Muscle of arm (tissue), 12 donors: ENCODE data around the gene TUBGCP5. TPM values are rescaled to one million over a fixed set of nuclear protein-coding genes. Genes with fewer than 3 reads are reported as not detected.

Experiments
- DNase-seq: peaks from one replicate; pipeline ENCODE4 v3.0.0-alpha.2; 2013
- polyA plus RNA-seq, 12 donors: library from polyadenylated mRNA; unstranded; fragments of 120-200 nt; gene quantifications; one replicate each; pipeline ENCODE4 v1.2.1, GENCODE V29; 2013; ENCODE audit not compliant: insufficient read length in 12 of 12

TUBGCP5 gene
- polyA plus RNA-seq, 12 donors: 9.7 to 31.5 (median 16.2) TPM; not detected in 1

DNA sequence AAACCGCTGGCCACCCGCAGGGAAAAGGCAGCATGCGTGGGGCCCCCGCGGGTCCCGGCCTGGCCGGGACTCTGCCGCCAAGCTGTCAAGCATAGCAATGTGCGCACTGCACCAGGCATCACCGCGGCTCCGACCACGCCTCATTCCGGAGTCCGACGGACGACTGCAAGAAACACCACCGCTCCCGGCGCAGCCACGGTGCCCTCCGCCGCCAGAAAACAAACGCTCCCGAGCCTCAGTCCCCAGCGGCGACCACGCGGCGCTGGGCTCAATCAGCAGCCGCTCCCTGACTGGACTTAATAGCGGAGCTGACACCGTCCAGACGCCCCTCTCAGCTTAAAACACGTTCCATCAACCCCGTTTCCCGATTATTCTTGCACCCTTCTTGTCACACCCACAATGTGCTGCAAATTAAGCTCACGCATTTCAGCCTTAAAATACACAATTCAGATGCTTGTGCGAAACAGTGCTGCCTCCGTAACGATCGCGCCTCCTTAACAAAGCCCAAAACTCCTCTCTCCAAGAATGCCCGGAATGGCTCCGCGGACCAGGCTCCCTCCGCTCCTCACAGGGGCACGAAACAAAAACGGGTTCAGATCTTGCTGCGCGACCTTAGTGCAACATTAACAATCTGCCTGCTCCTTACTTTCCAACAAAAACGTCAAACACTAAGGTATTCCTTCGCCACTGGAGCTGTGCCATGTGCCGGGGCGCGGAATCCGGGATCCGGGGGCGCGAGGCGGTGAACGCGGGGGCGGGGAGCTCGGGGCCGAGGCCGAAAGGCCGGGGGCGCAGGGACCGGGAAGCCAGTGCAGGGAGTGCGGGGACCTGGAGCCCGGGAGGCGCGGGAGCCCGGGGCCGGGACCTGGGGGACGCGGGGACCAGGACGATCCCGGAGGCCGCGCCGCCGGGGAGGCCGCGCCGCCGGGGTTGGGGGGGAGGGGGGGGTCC, 59.9 kb downstream of the TUBGCP5 start:
- peak; percentile 46 for DNase-seq

DNA sequence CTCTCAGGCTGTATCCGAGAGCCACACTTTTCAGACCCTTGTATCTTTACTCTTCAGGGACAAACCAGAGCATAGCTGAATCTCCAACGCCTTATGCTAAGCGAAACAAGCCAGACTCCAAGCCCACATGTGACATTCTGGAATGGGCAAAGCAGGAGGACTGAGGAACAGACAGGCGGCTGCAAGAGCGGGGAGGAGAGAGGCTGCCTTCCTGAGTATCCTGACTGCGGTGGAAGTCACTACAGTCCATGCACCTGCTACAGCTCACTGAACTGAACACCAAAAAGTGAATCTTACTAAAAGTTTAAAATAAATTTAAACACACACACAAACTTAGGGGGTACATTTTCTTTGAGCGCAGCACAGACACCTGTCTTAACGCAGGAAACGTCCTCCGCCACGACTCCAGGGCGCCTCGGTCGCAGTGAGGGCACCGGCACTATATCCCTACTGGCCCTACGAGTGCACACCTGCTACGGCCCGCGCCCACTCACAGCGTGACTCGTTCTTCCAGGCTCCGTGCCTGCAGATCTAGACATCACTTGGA, 60.6 kb downstream of the TUBGCP5 start:
- no peak for DNase-seq

DNA sequence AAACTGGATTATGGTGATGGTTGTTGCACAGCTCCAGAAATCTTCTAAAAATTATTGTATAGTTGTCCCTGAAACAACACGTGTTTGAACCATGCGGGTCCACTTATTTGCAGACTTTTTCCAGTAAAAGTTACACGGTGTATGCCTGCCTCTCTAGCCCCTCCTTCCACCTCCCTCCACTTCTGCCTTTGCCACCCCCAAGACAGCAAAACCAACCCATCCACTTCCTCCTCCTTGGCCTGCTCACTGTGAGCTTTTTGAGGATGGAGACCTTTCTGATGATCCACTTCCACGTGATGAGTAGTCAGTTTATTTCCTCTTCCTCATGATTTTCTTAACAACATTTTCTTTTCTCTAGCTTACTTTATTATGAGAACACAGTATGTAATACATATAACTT, 64.6 kb downstream of the TUBGCP5 start:
- DNase-seq: no peak

DNA sequence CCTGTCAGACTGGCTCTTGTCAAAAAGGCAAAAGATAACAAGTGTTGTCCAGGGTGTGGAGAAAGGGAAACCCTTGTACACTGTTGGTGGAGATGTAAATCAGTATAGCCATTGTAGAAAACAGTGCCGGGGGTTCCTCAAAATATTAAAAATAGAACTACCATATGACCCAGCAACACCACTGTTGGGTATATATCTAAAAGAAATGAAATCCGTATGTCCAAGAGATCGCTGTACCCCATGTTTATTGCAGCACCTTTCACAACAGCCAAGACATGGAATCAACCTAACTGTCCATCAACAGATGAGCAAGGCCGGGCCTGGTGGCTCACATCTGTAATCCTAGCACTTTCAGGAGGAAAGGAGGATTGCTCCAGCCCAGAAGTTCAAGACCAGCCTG, 65.4 kb downstream of the TUBGCP5 start:
- DNase-seq: no peak

DNA sequence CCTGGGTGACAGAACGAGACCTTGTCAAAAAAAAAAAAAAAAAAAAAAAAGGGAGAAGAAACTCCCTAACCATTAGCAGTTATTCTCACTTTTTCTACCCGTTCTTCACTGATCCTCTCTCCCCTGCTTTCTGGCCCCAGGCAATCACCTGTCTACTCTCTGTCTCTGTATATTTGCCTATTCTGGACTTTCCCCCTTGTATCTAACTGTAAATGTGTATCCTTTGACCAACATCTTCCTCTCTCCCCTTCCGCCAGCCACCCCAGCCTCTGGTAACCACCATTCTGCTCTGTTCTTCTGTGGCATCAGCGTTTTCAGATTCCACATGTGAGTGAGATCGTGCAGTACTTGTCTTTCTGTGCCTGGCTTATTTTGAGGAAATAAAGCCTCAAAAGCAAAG, 66.1 kb downstream of the TUBGCP5 start:
- DNase-seq: no peak

DNA sequence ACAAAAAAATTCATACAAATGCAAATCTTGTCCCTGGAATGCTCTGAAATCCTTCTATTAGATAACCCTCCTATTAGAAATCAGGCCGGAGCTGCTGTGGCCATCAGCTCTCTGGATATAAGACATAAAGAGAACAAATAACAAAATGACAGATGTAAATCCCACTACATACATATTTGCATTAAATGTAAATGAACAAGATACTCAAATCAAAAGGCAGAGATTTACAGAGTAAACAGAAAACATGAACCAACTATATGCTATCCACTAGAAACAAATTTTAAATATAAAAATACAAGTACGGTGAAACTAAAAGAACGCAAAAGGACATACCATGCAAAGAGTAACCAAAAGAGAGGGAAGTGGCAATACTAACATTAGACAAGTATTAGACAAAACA, 69.9 kb downstream of the TUBGCP5 start:
- DNase-seq: no peak

DNA sequence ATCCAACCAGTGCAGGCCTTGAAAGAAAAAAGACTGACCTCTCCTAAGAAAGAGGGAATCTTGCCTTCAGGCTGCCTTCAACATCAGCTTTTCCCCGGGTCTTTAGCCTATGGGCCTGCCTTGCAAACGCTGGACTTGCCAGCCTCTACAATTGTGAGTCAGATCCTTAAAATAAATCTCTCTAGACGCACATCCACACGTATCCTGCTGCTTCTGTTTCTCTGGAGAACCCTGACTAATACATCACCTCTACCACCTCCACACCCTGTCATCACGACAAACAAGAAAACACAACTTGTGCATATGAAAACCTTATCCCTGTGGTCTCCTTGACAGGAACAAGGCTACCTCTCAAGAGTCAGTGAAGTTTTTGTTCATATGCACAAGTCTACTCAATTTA, 71.0 kb downstream of the TUBGCP5 start:
- DNase-seq: no peak

DNA sequence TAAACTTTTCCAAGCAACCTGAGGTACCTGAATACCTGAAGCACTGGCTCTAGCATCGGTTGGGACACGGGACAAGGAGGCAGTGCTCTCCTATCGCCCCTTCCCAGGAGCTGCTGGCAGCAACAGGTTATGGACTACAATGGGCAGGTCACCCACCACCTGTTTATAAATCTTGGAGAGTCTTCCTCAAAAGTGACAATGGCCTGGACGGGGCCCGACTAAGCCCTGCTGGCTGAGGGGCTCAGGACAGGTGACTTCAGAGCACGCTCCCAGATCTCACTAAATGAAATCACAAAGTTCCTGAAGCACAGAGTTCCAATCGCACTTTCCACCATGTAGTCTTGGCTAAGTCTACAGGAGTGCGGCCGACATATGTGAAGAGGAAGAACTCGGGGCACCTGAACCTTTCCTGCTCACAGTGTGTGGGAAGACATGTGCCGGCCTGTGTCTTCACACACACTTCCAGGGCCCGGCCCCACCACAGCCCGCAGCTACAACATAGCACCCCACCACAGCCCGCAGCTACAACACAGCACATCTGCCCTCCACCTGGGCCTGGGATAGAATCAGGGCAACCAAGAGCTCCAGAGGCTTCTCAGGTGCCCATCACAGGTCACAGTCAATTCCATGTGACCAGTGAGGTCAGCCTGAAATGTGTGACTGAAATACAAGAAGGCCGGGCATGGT, 72.1 kb downstream of the TUBGCP5 start:
- no peak for DNase-seq

DNA sequence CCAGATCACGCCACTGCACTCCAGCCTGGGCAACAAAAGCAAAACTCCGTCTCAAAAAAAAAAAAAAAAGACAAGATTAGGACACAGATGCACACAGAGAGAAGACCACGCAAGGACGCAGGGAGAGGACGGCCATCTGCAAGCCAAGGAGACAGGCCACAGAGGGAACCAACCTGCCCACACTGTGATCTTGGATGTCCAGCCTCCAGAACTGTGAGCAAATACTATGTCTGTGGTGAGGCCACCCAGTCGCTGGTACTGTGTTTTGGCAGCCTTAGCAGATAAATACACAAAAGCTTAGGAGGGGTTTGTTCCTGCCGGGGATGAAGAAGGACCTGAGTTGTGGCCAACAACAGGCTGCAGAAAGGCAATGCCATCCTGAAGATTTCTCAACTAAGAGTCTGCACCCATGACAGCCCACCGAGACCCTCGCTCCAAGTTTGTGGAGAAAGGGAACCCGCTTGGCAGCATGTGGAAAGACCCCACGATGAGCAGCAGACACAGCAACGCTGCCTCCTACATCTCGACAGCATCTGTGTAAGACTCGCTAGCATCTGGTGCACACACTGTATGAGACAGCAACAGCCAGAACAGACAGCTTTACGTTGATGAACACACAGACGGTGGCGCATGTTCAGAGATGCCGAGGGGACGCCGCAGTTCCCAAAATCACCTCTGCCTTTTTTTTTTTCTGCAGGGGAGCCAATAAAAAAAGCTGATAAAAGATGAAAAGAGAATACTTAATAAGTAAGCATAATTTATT, 72.9 kb downstream of the TUBGCP5 start:
- no peak for DNase-seq

DNA sequence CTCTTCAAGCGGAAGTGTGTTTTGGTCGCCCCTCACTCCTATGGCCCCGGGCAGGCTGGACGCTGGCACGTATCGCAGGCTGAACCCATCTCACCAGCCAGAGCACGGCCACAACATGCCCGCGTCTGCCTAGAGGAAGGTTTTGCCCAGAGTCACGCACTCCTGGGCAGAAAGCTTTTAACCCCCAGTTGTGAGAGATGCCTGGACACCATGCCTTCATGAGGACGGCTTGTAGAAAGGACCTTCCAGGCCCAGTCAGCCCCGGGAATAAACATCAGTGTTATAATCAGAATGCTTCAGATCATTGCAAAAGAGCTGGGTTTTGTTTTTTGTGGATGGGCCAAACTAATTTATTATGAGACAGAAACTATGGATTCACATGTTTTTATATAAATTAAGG, 75.7 kb downstream of the TUBGCP5 start:
- no peak for DNase-seq

DNA sequence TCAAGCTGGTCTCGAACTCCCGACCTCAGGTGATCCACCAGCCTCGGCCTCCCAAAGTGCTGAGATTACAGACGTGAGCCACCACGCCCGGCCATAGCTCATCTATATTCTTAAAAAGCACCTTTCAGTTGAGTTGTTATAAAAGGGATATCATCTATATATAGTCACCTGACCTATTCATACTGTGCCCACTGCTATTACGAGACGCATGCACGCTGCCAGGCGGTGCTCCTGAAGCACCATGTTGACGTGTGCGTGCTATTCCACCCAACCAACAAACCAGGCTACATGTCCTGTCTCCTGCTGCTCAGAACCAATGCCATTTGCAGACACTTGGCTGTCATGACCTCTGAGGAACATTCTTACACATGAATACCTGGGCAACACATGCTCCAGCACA, 76.8 kb downstream of the TUBGCP5 start:
- no peak for DNase-seq

DNA sequence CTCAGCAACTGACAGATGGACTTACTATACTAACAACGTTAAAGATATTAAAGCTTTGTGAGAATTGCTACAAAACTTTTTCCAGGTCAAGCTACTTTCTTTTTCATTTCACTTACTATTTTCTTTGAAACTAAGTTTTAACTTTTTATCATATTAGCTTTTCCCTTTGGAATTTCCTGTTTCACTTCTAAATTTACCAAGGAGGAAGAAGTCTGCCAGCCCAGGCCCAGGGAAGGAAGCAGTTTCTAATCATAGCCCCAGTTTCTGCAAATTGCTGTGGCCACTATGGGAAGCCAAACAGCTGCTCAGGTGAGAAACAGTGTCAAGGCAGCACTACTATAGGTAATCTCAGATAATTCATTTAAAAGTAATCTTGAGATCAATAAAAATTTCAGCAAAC, 77.6 kb downstream of the TUBGCP5 start:
- DNase-seq: no peak

DNA sequence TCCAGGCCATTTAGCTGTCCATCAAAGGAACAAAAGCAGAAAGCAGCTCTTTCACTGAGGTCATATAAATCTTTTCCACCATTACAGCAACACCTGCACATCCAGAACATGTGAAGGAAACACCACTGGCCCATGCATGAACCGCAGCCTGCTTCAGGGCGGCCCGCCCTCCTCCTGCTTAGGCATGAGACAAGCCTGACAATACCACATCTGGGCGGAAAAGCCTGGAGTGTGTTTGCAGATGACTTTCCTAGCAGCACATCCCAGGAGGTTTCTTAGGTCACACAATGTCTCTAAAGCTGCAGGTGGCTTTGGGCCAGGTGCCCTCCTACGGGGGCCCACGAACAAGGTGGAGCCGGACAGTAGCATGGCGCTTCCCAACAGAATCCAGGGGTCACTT, 78.8 kb downstream of the TUBGCP5 start:
- no peak for DNase-seq

DNA sequence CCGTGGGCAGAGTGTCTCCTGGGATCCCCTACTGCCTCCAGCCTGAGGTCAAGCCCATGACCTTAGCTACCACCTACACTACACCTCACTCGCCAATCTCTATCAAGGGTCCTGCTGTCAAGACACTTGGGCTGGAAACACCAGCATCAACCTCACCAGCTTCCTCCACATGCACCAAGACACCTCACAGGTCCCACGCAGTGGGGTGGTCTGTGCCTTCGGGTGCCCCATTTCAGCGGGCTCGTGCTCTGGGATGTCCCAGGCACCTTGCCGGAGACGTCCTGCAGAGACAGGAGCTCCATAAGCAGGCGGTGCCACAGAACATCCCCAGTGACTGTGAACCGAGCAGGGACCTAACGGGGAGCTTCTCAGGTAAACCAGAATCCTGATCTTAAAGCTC, 79.2 kb downstream of the TUBGCP5 start:
- no peak for DNase-seq

DNA sequence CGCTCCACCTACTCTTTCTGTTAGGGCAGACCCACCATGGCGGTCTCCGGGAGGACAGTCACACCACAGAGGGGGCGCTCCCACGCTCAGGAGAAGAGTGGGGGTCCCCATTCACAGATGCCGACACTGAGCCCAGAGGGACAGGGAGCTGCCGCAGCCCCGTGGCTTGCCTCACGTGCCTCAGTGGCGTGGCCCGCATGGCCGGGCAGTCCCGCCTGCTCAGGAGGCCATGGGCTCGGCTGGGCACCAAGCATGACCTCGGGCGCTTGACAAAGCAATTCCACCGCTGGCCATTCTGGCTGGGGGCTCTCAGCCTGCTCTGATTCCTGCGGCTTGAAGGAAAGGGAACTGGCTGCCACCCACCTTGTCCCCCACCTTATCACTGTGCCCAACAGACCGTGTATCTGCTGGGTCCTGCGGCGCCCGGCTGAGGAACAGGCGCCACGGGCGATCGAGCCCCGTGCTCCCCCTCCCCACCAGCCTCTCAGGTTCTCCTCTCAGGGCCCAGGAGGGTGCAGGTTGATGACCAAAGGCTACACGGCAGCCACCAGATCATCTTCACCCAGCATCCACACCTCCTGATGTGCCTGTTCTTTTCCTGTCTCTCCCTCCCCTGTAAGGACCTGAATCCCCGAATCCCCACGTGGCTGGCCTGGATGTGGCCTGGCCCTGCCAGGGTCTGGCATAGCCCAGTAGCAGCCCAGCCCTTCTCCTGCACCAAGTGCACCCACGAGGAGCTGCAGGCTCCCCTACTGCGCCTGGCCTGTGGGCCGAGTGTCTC, 79.9 kb downstream of the TUBGCP5 start:
- DNase-seq: no peak

DNA sequence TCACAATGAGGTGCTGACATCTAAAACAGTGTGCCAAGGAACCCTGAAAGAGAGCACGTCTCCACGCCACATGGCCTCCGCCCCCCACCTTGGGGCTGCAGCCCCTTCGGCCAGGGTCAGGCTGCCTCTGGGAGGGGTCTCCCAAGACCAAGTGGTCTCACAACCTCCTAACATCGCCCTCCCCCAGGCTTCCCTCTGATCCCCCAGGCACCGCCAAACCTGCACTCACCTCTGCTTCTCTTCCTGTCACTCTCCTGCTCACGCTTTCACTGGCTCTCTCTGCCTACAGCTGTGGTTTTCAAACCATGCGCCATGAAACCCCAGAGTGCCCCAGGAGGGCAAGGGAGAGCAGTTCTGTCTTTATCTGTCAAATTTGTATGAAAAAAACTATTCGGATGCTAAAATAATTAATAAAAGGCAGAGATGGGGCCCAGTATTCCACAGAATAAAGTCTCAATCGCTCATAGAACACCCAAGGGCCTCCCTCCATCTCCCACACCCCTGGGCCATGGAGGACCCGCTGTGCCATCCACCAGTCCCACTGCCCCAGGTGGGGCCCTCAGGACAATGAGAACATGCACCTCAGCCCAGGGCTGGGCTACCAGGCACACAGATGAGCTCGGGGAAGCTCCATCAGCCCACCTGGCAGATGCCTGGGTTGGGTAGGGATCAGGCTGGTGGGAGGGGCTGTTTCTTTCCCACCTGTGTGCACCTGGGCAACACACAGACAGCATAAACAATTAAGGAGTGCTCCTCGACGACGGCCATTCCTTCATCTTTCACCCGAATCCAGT, 80.7 kb downstream of the TUBGCP5 start:
- DNase-seq: no peak

DNA sequence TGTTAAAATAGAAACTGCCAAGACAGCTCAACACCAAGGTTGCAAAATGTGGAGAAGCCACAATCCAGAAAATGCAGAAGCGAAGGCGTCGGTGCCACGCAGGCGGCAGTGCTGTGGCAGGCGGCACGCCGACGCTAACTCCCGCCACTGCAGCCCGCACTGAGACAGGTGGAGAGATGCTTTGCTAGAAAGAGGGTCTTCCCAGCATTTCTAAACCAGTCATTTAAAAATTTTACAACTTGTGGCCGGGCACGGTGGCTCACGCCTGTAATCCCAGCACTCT, 82.5 kb downstream of the TUBGCP5 start:
- DNase-seq: no peak

DNA sequence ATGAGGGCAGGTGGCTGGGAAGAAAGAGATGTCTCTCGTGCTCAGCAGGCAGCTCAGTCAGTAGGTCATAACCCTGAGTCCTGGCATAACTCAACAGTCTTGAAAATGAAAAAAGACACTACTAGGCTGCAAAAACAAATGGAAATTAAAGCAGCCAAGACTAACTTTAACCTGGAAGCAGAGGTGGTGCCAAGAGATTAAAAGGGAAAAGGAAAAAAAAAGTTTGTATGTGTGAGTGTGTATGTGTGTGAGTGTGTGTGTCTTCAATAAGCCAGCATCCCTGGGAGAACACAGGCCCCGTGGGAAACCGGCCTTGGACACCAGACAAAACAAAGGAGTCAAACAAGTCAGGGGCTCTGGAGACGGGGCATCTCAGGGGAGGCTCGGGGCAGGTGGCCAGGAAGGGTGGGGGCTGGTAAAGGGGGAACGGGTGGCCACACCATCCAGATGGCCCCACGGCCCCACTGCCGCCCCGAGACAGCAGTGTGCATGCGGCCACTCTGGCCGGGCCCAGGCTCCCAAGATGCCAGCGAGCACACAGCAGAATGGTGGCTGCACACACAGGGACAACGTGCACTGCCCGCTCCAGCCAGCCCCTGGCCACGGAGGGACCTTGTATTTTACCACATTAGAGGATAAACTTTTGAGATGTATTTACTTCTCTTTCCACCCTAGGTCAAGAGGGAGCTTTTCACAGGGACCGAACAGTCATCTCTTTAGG, 83.0 kb downstream of the TUBGCP5 start:
- DNase-seq: no peak

DNA sequence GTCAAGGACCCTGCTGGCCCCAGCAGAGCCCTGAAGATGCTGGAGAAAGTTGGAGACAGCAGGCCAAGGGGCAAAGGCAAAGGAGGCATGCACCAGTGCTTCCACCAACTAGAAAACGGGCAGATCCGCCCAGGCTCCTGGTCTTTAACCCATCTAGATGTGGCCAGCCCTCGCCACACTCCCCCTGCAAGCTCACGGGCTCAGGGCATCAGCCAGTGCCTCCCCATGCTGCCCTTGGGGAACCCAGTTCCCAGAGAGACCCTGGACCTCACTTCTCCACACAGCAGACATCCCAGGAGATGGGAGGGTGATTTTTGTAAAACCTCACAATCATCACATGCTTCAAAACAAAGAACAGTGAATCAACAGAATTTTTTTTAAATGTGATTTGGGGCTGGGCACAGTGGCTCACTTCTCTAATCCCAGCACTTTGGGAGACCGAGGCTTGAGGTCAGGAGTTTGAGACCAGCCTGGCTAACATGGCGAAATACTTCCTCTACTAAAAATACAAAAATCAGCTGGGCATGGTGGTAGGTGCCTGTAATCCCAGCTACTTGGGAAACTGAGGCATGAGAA, 83.7 kb downstream of the TUBGCP5 start:
- no peak for DNase-seq
